ENCODE measurements around the gene RAB33A. TPM values are rescaled to one million over a fixed set of nuclear protein-coding genes. Genes with fewer than 3 reads are reported as not detected.

The RAB33A gene
- polyA plus RNA-seq, 1 donor (not counting 4 experiments of a cell fraction or from before 2014, with no cell fraction given): not detected

DNA sequence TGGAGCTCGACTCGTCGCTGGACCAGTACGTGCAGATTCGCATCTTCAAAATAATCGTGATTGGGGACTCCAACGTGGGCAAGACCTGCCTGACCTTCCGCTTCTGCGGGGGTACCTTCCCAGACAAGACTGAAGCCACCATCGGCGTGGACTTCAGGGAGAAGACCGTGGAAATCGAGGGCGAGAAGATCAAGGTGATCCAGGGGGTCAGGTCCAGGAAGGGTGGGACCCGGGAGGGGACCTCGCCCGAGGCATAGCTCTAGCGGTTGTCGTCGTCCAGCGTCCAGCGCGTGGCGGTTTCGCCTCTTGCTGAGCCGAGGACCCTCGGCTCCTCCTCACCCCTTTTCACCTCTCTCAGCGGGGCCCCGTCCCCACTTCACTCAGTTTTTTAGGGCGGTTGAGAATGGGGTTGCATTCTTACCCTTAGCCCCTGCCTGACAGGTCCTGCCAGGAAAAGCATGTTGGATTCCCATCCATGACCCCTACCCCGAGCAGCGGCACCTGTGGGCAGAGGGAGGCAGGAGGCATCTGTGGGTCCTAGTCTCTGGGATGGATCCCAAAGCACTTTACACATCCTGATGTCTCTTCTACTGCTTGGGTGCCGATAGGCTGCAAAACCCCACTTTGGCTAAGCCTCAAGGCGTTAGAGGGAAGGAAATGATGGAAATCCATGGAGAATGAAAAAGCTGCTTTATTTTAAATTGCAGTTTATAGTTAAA lies 524 bp downstream of the RAB33A start:
- no peak overlapping the region for H3K27ac ChIP-seq (ENCODE audit: control insufficient read depth, insufficient read depth, low read length)
- peaks cover 11% of the 10 kb centered on the region for H3K4me1 ChIP-seq (ENCODE audit: control insufficient read depth, extremely low read depth, insufficient read depth, low read length)
- peak overlapping the region; percentile 39 for H2AFZ ChIP-seq (ENCODE audit: control insufficient read depth, low read length)
- no peaks in the 10 kb centered on the region for H3K9me3 ChIP-seq (ENCODE audit: control insufficient read depth, low read depth, low read length)
- FAIRE-seq (no peak), DNase-seq (ENCODE audit: low read depth, low spot score) (no peak)
- peak overlapping the region; percentile 33 for H3K9ac ChIP-seq (ENCODE audit: control insufficient read depth, extremely low read depth, insufficient read depth, low read length)
- dilution Hi-C loops (cut with MboI; ENCODE audit: extremely low pct_ligation_motif_present, low sequenced_read_pairs): no loop called here
- H3K27me3 ChIP-seq (ENCODE audit: control insufficient read depth, extremely low read depth, insufficient read depth, low read length): peaks cover 3% of the 10 kb centered on the region
- TF ChIP-seq, protein P1, sequence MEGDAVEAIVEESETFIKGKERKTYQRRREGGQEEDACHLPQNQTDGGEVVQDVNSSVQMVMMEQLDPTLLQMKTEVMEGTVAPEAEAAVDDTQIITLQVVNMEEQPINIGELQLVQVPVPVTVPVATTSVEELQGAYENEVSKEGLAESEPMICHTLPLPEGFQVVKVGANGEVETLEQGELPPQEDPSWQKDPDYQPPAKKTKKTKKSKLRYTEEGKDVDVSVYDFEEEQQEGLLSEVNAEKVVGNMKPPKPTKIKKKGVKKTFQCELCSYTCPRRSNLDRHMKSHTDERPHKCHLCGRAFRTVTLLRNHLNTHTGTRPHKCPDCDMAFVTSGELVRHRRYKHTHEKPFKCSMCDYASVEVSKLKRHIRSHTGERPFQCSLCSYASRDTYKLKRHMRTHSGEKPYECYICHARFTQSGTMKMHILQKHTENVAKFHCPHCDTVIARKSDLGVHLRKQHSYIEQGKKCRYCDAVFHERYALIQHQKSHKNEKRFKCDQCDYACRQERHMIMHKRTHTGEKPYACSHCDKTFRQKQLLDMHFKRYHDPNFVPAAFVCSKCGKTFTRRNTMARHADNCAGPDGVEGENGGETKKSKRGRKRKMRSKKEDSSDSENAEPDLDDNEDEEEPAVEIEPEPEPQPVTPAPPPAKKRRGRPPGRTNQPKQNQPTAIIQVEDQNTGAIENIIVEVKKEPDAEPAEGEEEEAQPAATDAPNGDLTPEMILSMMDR (optimal IDR thresholded peaks at IDR 0.05 in 1 of 3, IDR thresholded peaks at IDR 0.05 in 1 of 3, conservative IDR thresholded peaks at IDR 0.05 in 1 of 3; ENCODE audit: extremely low read depth in 1 of 3, insufficient read depth in 2 of 3, low read length in 3 of 3): no peak
- TF ChIP-seq EZH2 (IDR thresholded peaks at IDR 0.05; ENCODE audit: low read length): no peak
- peak overlapping the region; percentile 60 for H3K4me2 ChIP-seq (ENCODE audit: control insufficient read depth, extremely low read depth, insufficient read depth, low read depth, low read length)
- H4K20me1 ChIP-seq (ENCODE audit: control insufficient read depth, extremely low read depth, insufficient read depth, low read length): no peaks in the 10 kb centered on the region
- no peaks in the 10 kb centered on the region for H3K36me3 ChIP-seq (ENCODE audit: control insufficient read depth in 2 of 2, extremely low read depth in 1 of 2, insufficient read depth in 2 of 2, low read length in 2 of 2)
- H3K79me2 ChIP-seq (ENCODE audit: control insufficient read depth, insufficient read depth, low read length): no peaks in the 10 kb centered on the region
- no peaks in the 10 kb centered on the region for H3K9me1 ChIP-seq (ENCODE audit: control insufficient read depth, extremely low read depth, insufficient read depth, low read length)
- H3K4me3 ChIP-seq (ENCODE audit: control insufficient read depth in 2 of 3, extremely low read depth in 1 of 3, insufficient read depth in 2 of 3, low read depth in 1 of 3, low read length in 3 of 3): peak overlapping the region in 1 of 3 experiments; percentile 29

DNA sequence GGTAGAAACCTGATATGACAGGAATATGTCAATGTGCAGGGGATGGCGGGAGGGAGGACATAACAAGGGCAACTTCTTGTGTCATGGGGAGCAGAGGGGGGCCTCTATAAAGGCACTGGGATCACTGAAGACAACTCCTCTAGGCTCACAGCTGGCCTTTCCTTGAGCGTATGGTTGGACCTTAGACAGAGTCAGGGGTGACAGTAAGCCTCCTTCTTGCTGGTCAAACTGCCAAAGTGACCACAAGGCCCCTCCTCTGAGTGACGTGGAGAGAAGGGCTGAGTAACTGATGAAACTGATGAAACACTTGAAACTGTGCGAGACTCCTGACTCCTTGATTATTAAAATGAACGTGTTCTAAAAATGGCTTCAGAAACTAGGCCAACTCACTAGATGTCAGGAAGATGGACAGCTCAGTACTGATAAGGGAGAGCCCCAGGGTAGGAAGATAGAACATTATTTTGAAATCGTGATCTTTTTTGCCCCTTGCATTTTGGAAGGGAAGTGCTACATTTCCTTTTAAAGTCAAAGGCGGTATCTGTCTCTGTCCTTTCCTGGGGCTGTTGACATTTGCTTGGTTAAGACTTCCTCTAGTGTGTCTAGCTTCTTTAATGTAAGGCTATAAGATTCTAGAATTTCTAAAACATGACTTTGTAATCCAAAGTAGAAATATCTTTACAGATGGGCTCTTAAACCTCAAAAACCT lies 1.6 kb downstream of the RAB33A start:
- Histone ChIP-seq H3K27me3 (ENCODE audit: control insufficient read depth, extremely low read depth, insufficient read depth, low read length) (peaks cover 3% of the 10 kb centered on the region), H3K9me1 (ENCODE audit: control insufficient read depth, extremely low read depth, insufficient read depth, low read length) (no peaks in the 10 kb centered on the region), H3K27ac (ENCODE audit: control insufficient read depth, insufficient read depth, low read length) (no peak overlapping the region), H4K20me1 (ENCODE audit: control insufficient read depth, extremely low read depth, insufficient read depth, low read length) (no peaks in the 10 kb centered on the region), H2AFZ (ENCODE audit: control insufficient read depth, low read length) (no peak overlapping the region), H3K4me2 (ENCODE audit: control insufficient read depth, extremely low read depth, insufficient read depth, low read depth, low read length) (no peak overlapping the region), H3K36me3 (ENCODE audit: control insufficient read depth in 2 of 2, extremely low read depth in 1 of 2, insufficient read depth in 2 of 2, low read length in 2 of 2) (no peaks in the 10 kb centered on the region), H3K9me3 (ENCODE audit: control insufficient read depth, low read depth, low read length) (no peaks in the 10 kb centered on the region), H3K79me2 (ENCODE audit: control insufficient read depth, insufficient read depth, low read length) (no peaks in the 10 kb centered on the region), H3K4me3 (ENCODE audit: control insufficient read depth in 2 of 3, extremely low read depth in 1 of 3, insufficient read depth in 2 of 3, low read depth in 1 of 3, low read length in 3 of 3) (no peak overlapping the region), H3K4me1 (ENCODE audit: control insufficient read depth, extremely low read depth, insufficient read depth, low read length) (peaks cover 11% of the 10 kb centered on the region), H3K9ac (ENCODE audit: control insufficient read depth, extremely low read depth, insufficient read depth, low read length) (no peak overlapping the region)
- DNase-seq (ENCODE audit: low read depth, low spot score) (no peak), FAIRE-seq (no peak)
- dilution Hi-C loops (cut with MboI; ENCODE audit: extremely low pct_ligation_motif_present, low sequenced_read_pairs): no loop called here
- TF ChIP-seq, protein P1 (optimal IDR thresholded peaks at IDR 0.05 in 1 of 3, IDR thresholded peaks at IDR 0.05 in 1 of 3, conservative IDR thresholded peaks at IDR 0.05 in 1 of 3; ENCODE audit: extremely low read depth in 1 of 3, insufficient read depth in 2 of 3, low read length in 3 of 3): no peak
- no peak for TF ChIP-seq EZH2 (IDR thresholded peaks at IDR 0.05; ENCODE audit: low read length)
